Measurements from ENCODE around the gene NCR1. TPM values are rescaled to one million over a fixed set of nuclear protein-coding genes. Genes with fewer than 3 reads are reported as not detected.

The NCR1 gene
- total and polyA plus RNA-seq, 10 of the 15 experiments (the other 5 are each of a cell fraction or from before 2014, with no cell fraction given), result 0.06 to 6.9 (median 0.13) TPM; not detected in 7

Small RNAs within 50 kb of the gene (small RNA-seq; reads per million reads assigned to genes)
- gene AC011476.8 (not detected), gene RNU6-222P (0.20 reads per million)

Other genes with a start within 250 kb of the NCR1 start
Only the 7 nearest of the 16 such genes appear.
- gene KIR2DL4, start 102.5 kb upstream of the NCR1 start, total RNA-seq (2014; rRNA removed), result not detected in 2 replicates
- not detected in 2 replicates for gene KIR2DL4, start 102.5 kb upstream of the NCR1 start, total RNA-seq (2014; rRNA removed; fragmentation: Illumina TruSeq; extraction: Trizol)
- gene KIR2DL4, start 102.5 kb upstream of the NCR1 start, total RNA-seq (2021), result not detected in 2 replicates
- 0.22 and 0.46 TPM in 2 replicates for gene KIR2DL4, start 102.5 kb upstream of the NCR1 start, polyA plus RNA-seq (2011; rRNA removed)
- not detected in 2 replicates for gene KIR2DL4, start 102.5 kb upstream of the NCR1 start, polyA plus RNA-seq (2014; fragmentation: Illumina TruSeq; extraction: Trizol)
- gene KIR2DL4, start 102.5 kb upstream of the NCR1 start, polyA plus RNA-seq (2014; fragmentation: Nextera tagmentation; extraction: Ambion mirVana), result not detected
- gene KIR2DL4, start 102.5 kb upstream of the NCR1 start, polyA plus RNA-seq (2014; rRNA removed), result not detected in 2 replicates
- gene KIR2DL4, start 102.5 kb upstream of the NCR1 start, polyA plus RNA-seq (2016; fragmentation: Nextera tagmentation; extraction: Ambion mirVana), result not detected
- gene KIR3DL1, start 89.7 kb upstream of the NCR1 start, total RNA-seq (2014; rRNA removed), result not detected in 2 replicates
- not detected in 2 replicates for gene KIR3DL1, start 89.7 kb upstream of the NCR1 start, total RNA-seq (2014; rRNA removed; fragmentation: Illumina TruSeq; extraction: Trizol)
- not detected in 2 replicates for gene KIR3DL1, start 89.7 kb upstream of the NCR1 start, total RNA-seq (2021)
- 0.27 and 0.37 TPM in 2 replicates for gene KIR3DL1, start 89.7 kb upstream of the NCR1 start, polyA plus RNA-seq (2011; rRNA removed)
- gene KIR3DL1, start 89.7 kb upstream of the NCR1 start, polyA plus RNA-seq (2014; fragmentation: Illumina TruSeq; extraction: Trizol), result not detected in 2 replicates
- not detected for gene KIR3DL1, start 89.7 kb upstream of the NCR1 start, polyA plus RNA-seq (2014; fragmentation: Nextera tagmentation; extraction: Ambion mirVana)
- not detected in 2 replicates for gene KIR3DL1, start 89.7 kb upstream of the NCR1 start, polyA plus RNA-seq (2014; rRNA removed)
- not detected for gene KIR3DL1, start 89.7 kb upstream of the NCR1 start, polyA plus RNA-seq (2016; fragmentation: Nextera tagmentation; extraction: Ambion mirVana)
- not detected in 2 replicates for gene KIR2DS4, start 73.5 kb upstream of the NCR1 start, total RNA-seq (2014; rRNA removed)
- not detected in 2 replicates for gene KIR2DS4, start 73.5 kb upstream of the NCR1 start, total RNA-seq (2014; rRNA removed; fragmentation: Illumina TruSeq; extraction: Trizol)
- gene KIR2DS4, start 73.5 kb upstream of the NCR1 start, total RNA-seq (2021), result not detected in 2 replicates
- gene KIR2DS4, start 73.5 kb upstream of the NCR1 start, polyA plus RNA-seq (2011; rRNA removed), result 0.42 and 0.46 TPM in 2 replicates
- gene KIR2DS4, start 73.5 kb upstream of the NCR1 start, polyA plus RNA-seq (2014; fragmentation: Illumina TruSeq; extraction: Trizol), result not detected in 2 replicates
- not detected for gene KIR2DS4, start 73.5 kb upstream of the NCR1 start, polyA plus RNA-seq (2014; fragmentation: Nextera tagmentation; extraction: Ambion mirVana)
- not detected in 2 replicates for gene KIR2DS4, start 73.5 kb upstream of the NCR1 start, polyA plus RNA-seq (2014; rRNA removed)
- not detected for gene KIR2DS4, start 73.5 kb upstream of the NCR1 start, polyA plus RNA-seq (2016; fragmentation: Nextera tagmentation; extraction: Ambion mirVana)
- not detected in 2 replicates for gene KIR3DL2, start 55.7 kb upstream of the NCR1 start, total RNA-seq (2014; rRNA removed)
- not detected in 2 replicates for gene KIR3DL2, start 55.7 kb upstream of the NCR1 start, total RNA-seq (2014; rRNA removed; fragmentation: Illumina TruSeq; extraction: Trizol)
- gene KIR3DL2, start 55.7 kb upstream of the NCR1 start, total RNA-seq (2021), result not detected in 2 replicates
- gene KIR3DL2, start 55.7 kb upstream of the NCR1 start, polyA plus RNA-seq (2011; rRNA removed), result 0.23 and 0.39 TPM in 2 replicates
- gene KIR3DL2, start 55.7 kb upstream of the NCR1 start, polyA plus RNA-seq (2014; fragmentation: Illumina TruSeq; extraction: Trizol), result not detected in 2 replicates
- not detected for gene KIR3DL2, start 55.7 kb upstream of the NCR1 start, polyA plus RNA-seq (2014; fragmentation: Nextera tagmentation; extraction: Ambion mirVana)
- not detected in 2 replicates for gene KIR3DL2, start 55.7 kb upstream of the NCR1 start, polyA plus RNA-seq (2014; rRNA removed)
- not detected for gene KIR3DL2, start 55.7 kb upstream of the NCR1 start, polyA plus RNA-seq (2016; fragmentation: Nextera tagmentation; extraction: Ambion mirVana)
- gene FCAR, start 31.9 kb upstream of the NCR1 start, total RNA-seq (2014; rRNA removed), result 0.16 TPM in 1 of 2 replicates, not detected in the other
- gene FCAR, start 31.9 kb upstream of the NCR1 start, total RNA-seq (2014; rRNA removed; fragmentation: Illumina TruSeq; extraction: Trizol), result not detected in 2 replicates
- gene FCAR, start 31.9 kb upstream of the NCR1 start, total RNA-seq (2021), result not detected in 2 replicates
- gene FCAR, start 31.9 kb upstream of the NCR1 start, polyA plus RNA-seq (2011; rRNA removed), result 0.49 TPM in 2 replicates
- gene FCAR, start 31.9 kb upstream of the NCR1 start, polyA plus RNA-seq (2014; fragmentation: Illumina TruSeq; extraction: Trizol), result not detected in 2 replicates
- not detected for gene FCAR, start 31.9 kb upstream of the NCR1 start, polyA plus RNA-seq (2014; fragmentation: Nextera tagmentation; extraction: Ambion mirVana)
- gene FCAR, start 31.9 kb upstream of the NCR1 start, polyA plus RNA-seq (2014; rRNA removed), result not detected in 2 replicates
- not detected for gene FCAR, start 31.9 kb upstream of the NCR1 start, polyA plus RNA-seq (2016; fragmentation: Nextera tagmentation; extraction: Ambion mirVana)
- gene NLRP7, start 41.4 kb downstream of the NCR1 start, total RNA-seq (2014; rRNA removed), result 0.33 and 0.56 TPM in 2 replicates
- 0.27 and 0.28 TPM in 2 replicates for gene NLRP7, start 41.4 kb downstream of the NCR1 start, total RNA-seq (2014; rRNA removed; fragmentation: Illumina TruSeq; extraction: Trizol)
- 0.08 and 0.13 TPM in 2 replicates for gene NLRP7, start 41.4 kb downstream of the NCR1 start, total RNA-seq (2021)
- gene NLRP7, start 41.4 kb downstream of the NCR1 start, polyA plus RNA-seq (2011; rRNA removed), result 2.6 and 3.4 TPM in 2 replicates
- 0.35 TPM in 2 replicates for gene NLRP7, start 41.4 kb downstream of the NCR1 start, polyA plus RNA-seq (2014; fragmentation: Illumina TruSeq; extraction: Trizol)
- gene NLRP7, start 41.4 kb downstream of the NCR1 start, polyA plus RNA-seq (2014; fragmentation: Nextera tagmentation; extraction: Ambion mirVana), result under 1 TPM; 0.66 to 0.77 TPM
- gene NLRP7, start 41.4 kb downstream of the NCR1 start, polyA plus RNA-seq (2014; rRNA removed), result 0.17 and 0.37 TPM in 2 replicates
- gene NLRP7, start 41.4 kb downstream of the NCR1 start, polyA plus RNA-seq (2016; fragmentation: Nextera tagmentation; extraction: Ambion mirVana), result under 1 TPM; 0.08 to 0.24 TPM
- 0.73 and 1.5 TPM in 2 replicates for gene NLRP2, start 60.2 kb downstream of the NCR1 start, total RNA-seq (2014; rRNA removed)
- gene NLRP2, start 60.2 kb downstream of the NCR1 start, total RNA-seq (2014; rRNA removed; fragmentation: Illumina TruSeq; extraction: Trizol), result 0.76 and 0.92 TPM in 2 replicates
- gene NLRP2, start 60.2 kb downstream of the NCR1 start, total RNA-seq (2021), result 1.2 and 2.3 TPM in 2 replicates
- 1.8 and 2.8 TPM in 2 replicates for gene NLRP2, start 60.2 kb downstream of the NCR1 start, polyA plus RNA-seq (2011; rRNA removed)
- gene NLRP2, start 60.2 kb downstream of the NCR1 start, polyA plus RNA-seq (2014; fragmentation: Illumina TruSeq; extraction: Trizol), result 2.0 and 2.8 TPM in 2 replicates
- gene NLRP2, start 60.2 kb downstream of the NCR1 start, polyA plus RNA-seq (2014; fragmentation: Nextera tagmentation; extraction: Ambion mirVana), result under 1 TPM; 0.39 to 0.68 TPM
- gene NLRP2, start 60.2 kb downstream of the NCR1 start, polyA plus RNA-seq (2014; rRNA removed), result 1.1 and 1.3 TPM in 2 replicates
- gene NLRP2, start 60.2 kb downstream of the NCR1 start, polyA plus RNA-seq (2016; fragmentation: Nextera tagmentation; extraction: Ambion mirVana), result under 1 TPM; 0.60 to 0.66 TPM